ENCODE measurements around the gene SLAMF7. TPM values are rescaled to one million over a fixed set of nuclear protein-coding genes. Genes with fewer than 3 reads are reported as not detected.
"Not testable (repeated sequence)": the region's sequence is repeated elsewhere in the genome, so short reads cannot be mapped to it uniquely, and the experiment has no call there.

The SLAMF7 gene
- total and polyA plus RNA-seq, 2 donors (not counting 1 experiment from before 2014, with no cell fraction given), result not detected

DNA sequence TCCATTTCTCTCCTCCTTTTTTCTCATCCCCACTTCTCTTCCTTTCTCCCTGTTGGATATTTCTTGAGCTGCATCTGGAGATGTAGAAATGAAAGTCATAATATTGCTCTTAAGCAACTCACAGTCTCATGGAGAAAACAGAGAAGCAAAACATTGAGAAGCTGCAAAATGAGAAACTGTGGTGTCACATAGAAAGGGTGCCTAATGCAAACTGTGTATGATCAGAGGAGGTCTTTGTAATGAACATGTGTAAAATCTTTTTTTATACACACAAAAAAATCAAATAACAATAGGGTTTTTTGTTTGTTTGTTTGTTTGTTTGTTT, 11.8 kb upstream of the SLAMF7 start:
- no peak for DNase-seq (ENCODE audit: low read depth in 2 of 2)
- no peak for TF ChIP-seq EZH2 (IDR thresholded peaks at IDR 0.05; ENCODE audit: low read length, missing control alignments)
- no peak for TF ChIP-seq CTCF (conservative IDR thresholded peaks at IDR 0.05 in 1 of 2, IDR thresholded peaks at IDR 0.05 in 1 of 2; ENCODE audit: low read depth in 1 of 2, low read length in 2 of 2)
- H2AFZ ChIP-seq (ENCODE audit: low read length), result no peak overlapping the region
- H3K27me3 ChIP-seq (ENCODE audit: control insufficient read depth, insufficient read depth, low read length), result no peaks in the 10 kb centered on the region
- no peak overlapping the region for H3K27ac ChIP-seq (ENCODE audit: insufficient read depth, low read length)
- H3K4me2 ChIP-seq (ENCODE audit: extremely low read depth, insufficient read depth, low read length), result no peak overlapping the region
- no peaks in the 10 kb centered on the region for H4K20me1 ChIP-seq (ENCODE audit: control insufficient read depth, extremely low read depth, insufficient read depth, low read length)
- no peak overlapping the region for H3K9ac ChIP-seq (ENCODE audit: insufficient read depth, low read length)
- H3K4me1 ChIP-seq (ENCODE audit: control insufficient read depth, extremely low read depth, insufficient read depth, low read length), result no peaks in the 10 kb centered on the region
- H3K4me3 ChIP-seq (replicated peaks in 1 of 4; ENCODE audit: control extremely low read depth in 1 of 4, insufficient read depth in 1 of 4, low read depth in 3 of 4, low read length in 4 of 4), result no peak overlapping the region
- H3K79me2 ChIP-seq (ENCODE audit: control insufficient read depth, insufficient read depth, low read length), result no peaks in the 10 kb centered on the region
- H3K36me3 ChIP-seq (ENCODE audit: control insufficient read depth, insufficient read depth, low read length), result no peaks in the 10 kb centered on the region
- no peaks in the 10 kb centered on the region for H3K9me3 ChIP-seq (ENCODE audit: control insufficient read depth, insufficient read depth, low read depth, low read length)

- H3K9ac ChIP-seq (ENCODE audit: insufficient read depth, low read length); H3K27me3 ChIP-seq (ENCODE audit: control insufficient read depth, insufficient read depth, low read length); H3K9me3 ChIP-seq (ENCODE audit: control insufficient read depth, insufficient read depth, low read depth, low read length); DNase-seq (ENCODE audit: low read depth in 2 of 2); H4K20me1 ChIP-seq (ENCODE audit: control insufficient read depth, extremely low read depth, insufficient read depth, low read length); H3K4me1 ChIP-seq (ENCODE audit: control insufficient read depth, extremely low read depth, insufficient read depth, low read length); H3K4me2 ChIP-seq (ENCODE audit: extremely low read depth, insufficient read depth, low read length); H3K36me3 ChIP-seq (ENCODE audit: control insufficient read depth, insufficient read depth, low read length); H3K4me3 ChIP-seq (replicated peaks in 1 of 4; ENCODE audit: control extremely low read depth in 1 of 4, insufficient read depth in 1 of 4, low read depth in 3 of 4, low read length in 4 of 4); H2AFZ ChIP-seq (ENCODE audit: low read length); H3K79me2 ChIP-seq (ENCODE audit: control insufficient read depth, insufficient read depth, low read length); H3K27ac ChIP-seq (ENCODE audit: insufficient read depth, low read length): not testable (repeated sequence)
Measured at GRCh38 chr1:160731564-160731963, 7.5 kb upstream of the SLAMF7 start.

DNA sequence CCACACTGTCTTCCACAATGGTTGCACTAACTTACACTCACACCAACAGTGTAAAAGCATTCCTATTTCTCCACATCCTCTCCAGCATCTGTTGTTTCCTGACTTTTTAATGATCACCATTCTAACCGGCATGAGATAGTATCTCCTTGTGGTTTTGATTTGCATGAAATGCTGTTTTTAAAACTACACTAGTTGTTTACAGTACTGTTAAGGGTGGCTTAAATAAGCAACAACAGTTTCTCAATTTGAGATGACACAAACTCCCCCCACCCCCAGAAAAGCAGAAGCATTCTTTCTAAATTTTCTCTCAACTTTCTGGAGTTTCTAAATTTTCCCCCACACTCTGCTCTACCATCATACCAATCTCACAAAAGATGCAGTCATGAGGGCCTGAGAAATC, 7.1 kb upstream of the SLAMF7 start:
- Histone ChIP-seq H3K79me2 (ENCODE audit: control insufficient read depth, insufficient read depth, low read length) (no peaks in the 10 kb centered on the region), H3K36me3 (ENCODE audit: control insufficient read depth, insufficient read depth, low read length) (no peaks in the 10 kb centered on the region), H3K4me2 (ENCODE audit: extremely low read depth, insufficient read depth, low read length) (no peak overlapping the region), H3K27me3 (ENCODE audit: control insufficient read depth, insufficient read depth, low read length) (no peaks in the 10 kb centered on the region), H3K4me1 (ENCODE audit: control insufficient read depth, extremely low read depth, insufficient read depth, low read length) (no peaks in the 10 kb centered on the region), H3K27ac (ENCODE audit: insufficient read depth, low read length) (no peak overlapping the region), H3K9me3 (ENCODE audit: control insufficient read depth, insufficient read depth, low read depth, low read length) (no peaks in the 10 kb centered on the region), H3K4me3 (replicated peaks in 1 of 4; ENCODE audit: control extremely low read depth in 1 of 4, insufficient read depth in 1 of 4, low read depth in 3 of 4, low read length in 4 of 4) (no peak overlapping the region), H3K9ac (ENCODE audit: insufficient read depth, low read length) (no peak overlapping the region), H2AFZ (ENCODE audit: low read length) (no peak overlapping the region), H4K20me1 (ENCODE audit: control insufficient read depth, extremely low read depth, insufficient read depth, low read length) (no peaks in the 10 kb centered on the region)
- TF ChIP-seq CTCF (conservative IDR thresholded peaks at IDR 0.05 in 1 of 2, IDR thresholded peaks at IDR 0.05 in 1 of 2; ENCODE audit: low read depth in 1 of 2, low read length in 2 of 2) (no peak), EZH2 (IDR thresholded peaks at IDR 0.05; ENCODE audit: low read length, missing control alignments) (no peak)
- no peak for DNase-seq (ENCODE audit: low read depth in 2 of 2)

DNA sequence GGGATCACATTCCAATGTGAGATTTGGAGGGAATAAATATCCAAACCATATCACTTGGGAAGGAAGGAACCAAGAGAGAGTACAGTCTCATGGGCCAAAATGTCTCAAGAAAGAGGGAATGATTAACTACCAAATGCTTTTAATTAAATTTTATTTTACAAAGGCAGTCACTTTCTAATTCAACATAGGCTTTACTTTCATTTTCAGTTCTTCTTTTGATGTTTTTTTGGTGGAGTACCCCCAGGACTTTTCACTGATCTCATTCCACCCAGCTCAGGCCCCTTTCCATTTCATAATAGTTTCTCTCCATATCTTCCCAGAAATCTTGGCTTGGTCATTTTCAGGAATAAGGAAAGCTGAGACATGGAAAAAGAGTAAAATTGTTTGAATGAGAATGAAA, 5.1 kb upstream of the SLAMF7 start:
- no peaks in the 10 kb centered on the region for H3K79me2 ChIP-seq (ENCODE audit: control insufficient read depth, insufficient read depth, low read length)
- no peak overlapping the region for H3K27ac ChIP-seq (ENCODE audit: insufficient read depth, low read length)
- H3K4me1 ChIP-seq (ENCODE audit: control insufficient read depth, extremely low read depth, insufficient read depth, low read length), result no peaks in the 10 kb centered on the region
- H4K20me1 ChIP-seq (ENCODE audit: control insufficient read depth, extremely low read depth, insufficient read depth, low read length), result no peaks in the 10 kb centered on the region
- H2AFZ ChIP-seq (ENCODE audit: low read length), result no peak overlapping the region
- no peak overlapping the region for H3K4me3 ChIP-seq (replicated peaks in 1 of 4; ENCODE audit: control extremely low read depth in 1 of 4, insufficient read depth in 1 of 4, low read depth in 3 of 4, low read length in 4 of 4)
- H3K27me3 ChIP-seq (ENCODE audit: control insufficient read depth, insufficient read depth, low read length), result no peaks in the 10 kb centered on the region
- H3K9me3 ChIP-seq (ENCODE audit: control insufficient read depth, insufficient read depth, low read depth, low read length), result no peaks in the 10 kb centered on the region
- TF ChIP-seq CTCF (conservative IDR thresholded peaks at IDR 0.05 in 1 of 2, IDR thresholded peaks at IDR 0.05 in 1 of 2; ENCODE audit: low read depth in 1 of 2, low read length in 2 of 2), result no peak
- TF ChIP-seq EZH2 (IDR thresholded peaks at IDR 0.05; ENCODE audit: low read length, missing control alignments), result no peak
- H3K4me2 ChIP-seq (ENCODE audit: extremely low read depth, insufficient read depth, low read length), result no peak overlapping the region
- H3K36me3 ChIP-seq (ENCODE audit: control insufficient read depth, insufficient read depth, low read length), result no peaks in the 10 kb centered on the region
- DNase-seq (ENCODE audit: low read depth in 2 of 2), result no peak
- no peak overlapping the region for H3K9ac ChIP-seq (ENCODE audit: insufficient read depth, low read length)

Data from fibroblast of lung (primary cell).